DOHH2 (cell line): Measurements from ENCODE around the gene LIN52.

Source experiments
- H3F3A ChIP-seq: fragments of 200-600 bp; sonication (generic), shearing (Covaris generic); 2 replicates; pipeline ENCODE4 v1.6.0; 2016; ENCODE audit warnings: antibody characterized with exemption, mild to moderate bottlenecking; ENCODE audit not compliant: control insufficient read depth, insufficient read depth
- H3K27ac ChIP-seq: fragments of 200-600 bp; sonication (generic); 2 replicates; pipeline ENCODE4 v1.5.1; 2014; ENCODE audit warnings: low read depth, mild to moderate bottlenecking, low read length, moderate library complexity
- H3K27me3 ChIP-seq: fragments of 200-600 bp; sonication (generic); 2 replicates; pipeline ENCODE4 v1.6.1; 2014; ENCODE audit warnings: mild to moderate bottlenecking, low read length, mixed read lengths; ENCODE audit not compliant: control insufficient read depth
- H3K36me3 ChIP-seq: fragments of 200-600 bp; sonication (generic); 2 replicates; pipeline ENCODE4 v1.6.1; 2014; ENCODE audit warnings: mild to moderate bottlenecking, low read length, moderate library complexity, mixed read lengths; ENCODE audit not compliant: control insufficient read depth
- H3K4me1 ChIP-seq: fragments of 200-600 bp; sonication (generic); 2 replicates; pipeline ENCODE4 v1.6.1; 2014; ENCODE audit warnings: mild to moderate bottlenecking, low read length, mixed read lengths; ENCODE audit not compliant: control insufficient read depth
- H3K4me2 ChIP-seq: fragments of 200-600 bp; sonication (generic); 2 replicates; pipeline ENCODE4 v1.6.0; 2014; ENCODE audit warnings: mild to moderate bottlenecking, low read length, moderate library complexity
- H3K4me3 ChIP-seq: fragments of 200-600 bp; sonication (generic); 2 replicates; pipeline ENCODE4 v1.5.1; 2014; ENCODE audit warnings: mild to moderate bottlenecking, low read length, mixed read lengths
- H3K79me2 ChIP-seq: fragments of 200-600 bp; sonication (generic); 2 replicates; pipeline ENCODE4 v1.6.1; 2014; ENCODE audit warnings: mild to moderate bottlenecking, low read length, mixed read lengths; ENCODE audit not compliant: control insufficient read depth
- H3K9me2 ChIP-seq: fragments of 200-600 bp; sonication (generic); replicated peaks from 2 replicates; pipeline ENCODE4 v1.6.1; 2014; ENCODE audit warnings: mild to moderate bottlenecking, low read length, mixed read lengths; ENCODE audit not compliant: control insufficient read depth
- H3K9me3 ChIP-seq: fragments of 200-600 bp; sonication (generic); 2 replicates; pipeline ENCODE4 v1.6.1; 2014; ENCODE audit warnings: antibody characterized with exemption, low read length, mixed read lengths; ENCODE audit not compliant: control insufficient read depth, insufficient read depth
- H4K20me1 ChIP-seq: fragments of 200-600 bp; sonication (generic); 2 replicates; pipeline ENCODE4 v1.6.0; 2014; ENCODE audit warnings: low read depth, mild to moderate bottlenecking, antibody characterized with exemption, low read length, moderate library complexity; ENCODE audit not compliant: control insufficient read depth, insufficient read depth
- CTCF ChIP-seq: fragments of 200-600 bp; sonication (generic); IDR thresholded peaks from one replicate; pipeline ENCODE4 v1.5.1; 2014; ENCODE audit warnings: antibody characterized with exemption, mild to moderate bottlenecking, low read depth, low read length; ENCODE audit not compliant: poor library complexity, severe bottlenecking
- EZH2phosphoT487 ChIP-seq: fragments of 200-600 bp; sonication (generic); IDR thresholded peaks from 2 replicates; pipeline ENCODE4 v1.6.1; 2017; ENCODE audit warnings: borderline replicate concordance, mild to moderate bottlenecking, antibody characterized with exemption, low read length, moderate library complexity, mixed read lengths

LIN52 gene

GRCh38 chr14:74084277-74085046, at the start of gene LIN52, which contains the start of gene ALDH6A1:
LIN52 (plus strand) TSS chr14:74084956; CDS start chr14:74084975, 19 bp downstream.
ALDH6A1 (minus strand) TSS chr14:74084453; CDS start chr14:74084394, 59 bp downstream.
- Histone ChIP-seq H3K27me3 (no peaks in the 10 kb centered on the region), H3K4me1 (peaks cover 20% of the 10 kb centered on the region), H4K20me1 (no peaks in the 10 kb centered on the region), H3K9me3 (no peaks in the 10 kb centered on the region), H3K27ac (peak within 1 kb of the TSS; percentile 17; the same call in 1 of the 2 replicates), H3K9me2 (no peaks in the 10 kb centered on the region), H3K4me3 (peak within 1 kb of the TSS; percentile 92), H3K4me2 (peak within 1 kb of the TSS; percentile 97), H3K79me2 (peaks cover 26% of the 10 kb centered on the region), H3F3A (no peaks in the 10 kb centered on the region), H3K36me3 (no peaks in the 10 kb centered on the region)
- TF ChIP-seq EZH2phosphoT487 (no peak), CTCF (peak; percentile 48)

- no peaks in the 10 kb centered on the region for H3K36me3 ChIP-seq
- no peaks in the 10 kb centered on the region for H3K79me2 ChIP-seq
- no peaks in the 10 kb centered on the region for H3K9me2 ChIP-seq
- peaks cover 10% of the 10 kb centered on the region for H3K4me1 ChIP-seq
- no peak overlapping the region for H3K4me3 ChIP-seq
- H3F3A ChIP-seq = peaks cover 13% of the 10 kb centered on the region
- H3K27ac ChIP-seq = no peak overlapping the region
- TF ChIP-seq EZH2phosphoT487 = no peak
- TF ChIP-seq CTCF = no peak
- no peaks in the 10 kb centered on the region for H4K20me1 ChIP-seq
- no peaks in the 10 kb centered on the region for H3K9me3 ChIP-seq
- H3K27me3 ChIP-seq = no peaks in the 10 kb centered on the region
- no peak overlapping the region for H3K4me2 ChIP-seq
These were observed 49.2 kb upstream of the LIN52 start for GRCh38 chr14:74035556-74035955.

- TF ChIP-seq EZH2phosphoT487 (no peak), CTCF (peak; percentile 74)
- H3K27ac ChIP-seq = no peak overlapping the region
- no peaks in the 10 kb centered on the region for H3K27me3 ChIP-seq
- no peaks in the 10 kb centered on the region for H3K9me2 ChIP-seq
- no peak overlapping the region for H3K4me2 ChIP-seq
- no peaks in the 10 kb centered on the region for H4K20me1 ChIP-seq
- no peaks in the 10 kb centered on the region for H3K4me1 ChIP-seq
- no peaks in the 10 kb centered on the region for H3K36me3 ChIP-seq
- no peak overlapping the region for H3K4me3 ChIP-seq
- H3K79me2 ChIP-seq = no peaks in the 10 kb centered on the region
- H3K9me3 ChIP-seq = no peaks in the 10 kb centered on the region
- peaks cover 9% of the 10 kb centered on the region for H3F3A ChIP-seq
These were observed 46.5 kb upstream of the LIN52 start for GRCh38 chr14:74038020-74038859.
